Ishikawa (cell line): Measurements from ENCODE around the gene TELO2.

ENCODE experiments used
- CEBPB ChIP-seq: IDR thresholded peaks from 2 replicates; pipeline ENCODE4 v1.6.1; 2012
- CREB1 ChIP-seq: IDR thresholded peaks from 2 replicates; pipeline ENCODE4 v1.6.1; 2012; ENCODE audit warnings: low read depth
- EGR1 ChIP-seq: IDR thresholded peaks from 2 replicates; pipeline ENCODE4 v1.6.1; 2012
- EP300 ChIP-seq: IDR thresholded peaks from 2 replicates; pipeline ENCODE4 v1.6.1; 2012; ENCODE audit warnings: borderline replicate concordance
- FOXM1 ChIP-seq: IDR thresholded peaks from 2 replicates; pipeline ENCODE4 v1.6.1; 2012; ENCODE audit warnings: low read depth, borderline replicate concordance
- MAX ChIP-seq: IDR thresholded peaks from 2 replicates; pipeline ENCODE4 v1.6.1; 2012
- NFIC ChIP-seq: IDR thresholded peaks from 2 replicates; pipeline ENCODE4 v1.6.1; 2012
- RAD21 ChIP-seq: IDR thresholded peaks from 2 replicates; pipeline ENCODE4 v1.6.1; 2012; ENCODE audit warnings: low read depth
- REST ChIP-seq: IDR thresholded peaks from 2 replicates; pipeline ENCODE4 v1.6.1; 2012; ENCODE audit warnings: low read depth, mild to moderate bottlenecking
- TAF1 ChIP-seq: IDR thresholded peaks from 2 replicates; pipeline ENCODE4 v1.6.1; 2012; ENCODE audit warnings: low read depth, mild to moderate bottlenecking
- TEAD4 ChIP-seq: IDR thresholded peaks from 2 replicates; pipeline ENCODE4 v1.6.1; 2012
- USF1 ChIP-seq: IDR thresholded peaks from 2 replicates; pipeline ENCODE4 v1.6.1; 2012
- YY1 ChIP-seq: IDR thresholded peaks from 2 replicates; pipeline ENCODE4 v1.6.1; 2012; ENCODE audit warnings: low read depth
- ZBTB7A ChIP-seq: IDR thresholded peaks from 2 replicates; pipeline ENCODE4 v1.6.1; 2012; ENCODE audit warnings: low read depth

GRCh38 chr16:1488619-1489018 is 4.5 kb upstream of the TELO2 start, which contains the start of gene PTX4:
- TF ChIP-seq TEAD4 (no peak), RAD21 (no peak), YY1 (no peak), NFIC (no peak), CREB1 (no peak), FOXM1 (no peak), TAF1 (no peak), CEBPB (no peak), EP300 (no peak), REST (no peak), EGR1 (no peak), USF1 (no peak), MAX (no peak), ZBTB7A (no peak)
